OCI-LY1 (cell line): ENCODE measurements around the gene RPS14.

Experiments used
- H2AFZ ChIP-seq: fragments of 200-600 bp; sonication (generic), shearing (Covaris generic); 2 replicates; pipeline ENCODE4 v1.6.0; 2014; ENCODE audit warnings: antibody characterized with exemption, mild to moderate bottlenecking, low read length
- H3F3A ChIP-seq: fragments of 200-600 bp; sonication (generic), shearing (Covaris generic); 2 replicates; pipeline ENCODE4 v1.6.0; 2014; ENCODE audit warnings: mild to moderate bottlenecking, antibody characterized with exemption, low read length, moderate library complexity; ENCODE audit not compliant: insufficient read depth
- H3K27ac ChIP-seq: fragments of 200-600 bp; sonication (generic); 2 replicates; pipeline ENCODE4 v1.5.1; 2014; ENCODE audit warnings: low read length, mixed run types, mild to moderate bottlenecking, low read depth; ENCODE audit not compliant: poor library complexity, severe bottlenecking
- H3K27me3 ChIP-seq: fragments of 200-600 bp; sonication (generic); 2 replicates; pipeline ENCODE4 v1.6.0; 2014; ENCODE audit warnings: antibody characterized with exemption, mild to moderate bottlenecking, low read length, moderate library complexity; ENCODE audit not compliant: insufficient read depth
- H3K36me3 ChIP-seq: fragments of 200-600 bp; sonication (generic); 2 replicates; pipeline ENCODE4 v1.6.1; 2014; ENCODE audit warnings: mild to moderate bottlenecking, antibody characterized with exemption, low read length, moderate library complexity, mixed read lengths; ENCODE audit not compliant: insufficient read depth
- H3K4me1 ChIP-seq: fragments of 200-600 bp; sonication (generic); 2 replicates; pipeline ENCODE4 v1.5.1; 2014; ENCODE audit warnings: mild to moderate bottlenecking, low read length, moderate library complexity; ENCODE audit not compliant: insufficient read depth, severe bottlenecking
- H3K4me2 ChIP-seq: fragments of 200-600 bp; sonication (generic), shearing (Covaris generic); 2 replicates; pipeline ENCODE4 v1.6.1; 2014; ENCODE audit warnings: low read length
- H3K4me3 ChIP-seq: fragments of 200-600 bp; sonication (generic); 2 replicates; pipeline ENCODE4 v1.5.1; 2014; ENCODE audit warnings: low read length, low read depth, mild to moderate bottlenecking, mixed read lengths; ENCODE audit not compliant: poor library complexity, severe bottlenecking
- H3K79me2 ChIP-seq: fragments of 200-600 bp; shearing (Covaris generic); 2 replicates; pipeline ENCODE4 v1.6.1; 2016; ENCODE audit warnings: mixed run types, low read length, mixed read lengths; ENCODE audit not compliant: insufficient read depth
- H3K9ac ChIP-seq: fragments of 200-600 bp; sonication (generic), shearing (Covaris generic); 2 replicates; pipeline ENCODE4 v1.6.1; 2014; ENCODE audit warnings: mild to moderate bottlenecking, low read length, mixed read lengths
- H3K9me2 ChIP-seq: fragments of 200-600 bp; sonication (generic), shearing (Covaris generic); 2 replicates; pipeline ENCODE4 v1.6.1; 2014; ENCODE audit warnings: low read depth, mild to moderate bottlenecking, low read length, mixed read lengths
- H3K9me3 ChIP-seq: fragments of 200-600 bp; shearing (Covaris generic); 2 replicates; pipeline ENCODE4 v1.6.1; 2014; ENCODE audit warnings: low read length, mixed read lengths
- H4K20me1 ChIP-seq: fragments of 200-600 bp; sonication (generic), shearing (Covaris generic); 2 replicates; pipeline ENCODE4 v1.6.0; 2016; ENCODE audit warnings: mild to moderate bottlenecking, low read length; ENCODE audit not compliant: insufficient read depth
- EZH2 ChIP-seq: fragments of 200-600 bp; sonication (generic), shearing (Covaris generic); IDR thresholded peaks from 2 replicates; pipeline ENCODE4 v1.8.0; 2017; ENCODE audit warnings: borderline replicate concordance, mixed run types, mild to moderate bottlenecking, antibody characterized with exemption, low read length, moderate library complexity, mixed read lengths
- TF ChIP-seq, protein P1 (sequence below): fragments of 200-600 bp; sonication (generic), shearing (Covaris generic); IDR thresholded peaks from 2 replicates; pipeline ENCODE4 v1.5.1; 2017; ENCODE audit warnings: mild to moderate bottlenecking, antibody characterized with exemption, low read length, moderate library complexity, mixed read lengths

Gene RPS14

GRCh38 chr5:150434464-150434863 is 15.1 kb downstream of the RPS14 start:
- Histone ChIP-seq H3K9me2 (no peaks in the 10 kb centered on the region), H3K9me3 (no peaks in the 10 kb centered on the region), H3K27ac (no peak overlapping the region), H3K4me1 (no peaks in the 10 kb centered on the region), H3K27me3 (no peaks in the 10 kb centered on the region), H3F3A (no peaks in the 10 kb centered on the region), H3K4me2 (no peak overlapping the region), H3K79me2 (no peaks in the 10 kb centered on the region), H4K20me1 (no peaks in the 10 kb centered on the region), H3K9ac (no peak overlapping the region), H3K4me3 (no peak overlapping the region), H2AFZ (no peak overlapping the region), H3K36me3 (no peaks in the 10 kb centered on the region)
- no peak for TF ChIP-seq EZH2
- TF ChIP-seq, protein P1, sequence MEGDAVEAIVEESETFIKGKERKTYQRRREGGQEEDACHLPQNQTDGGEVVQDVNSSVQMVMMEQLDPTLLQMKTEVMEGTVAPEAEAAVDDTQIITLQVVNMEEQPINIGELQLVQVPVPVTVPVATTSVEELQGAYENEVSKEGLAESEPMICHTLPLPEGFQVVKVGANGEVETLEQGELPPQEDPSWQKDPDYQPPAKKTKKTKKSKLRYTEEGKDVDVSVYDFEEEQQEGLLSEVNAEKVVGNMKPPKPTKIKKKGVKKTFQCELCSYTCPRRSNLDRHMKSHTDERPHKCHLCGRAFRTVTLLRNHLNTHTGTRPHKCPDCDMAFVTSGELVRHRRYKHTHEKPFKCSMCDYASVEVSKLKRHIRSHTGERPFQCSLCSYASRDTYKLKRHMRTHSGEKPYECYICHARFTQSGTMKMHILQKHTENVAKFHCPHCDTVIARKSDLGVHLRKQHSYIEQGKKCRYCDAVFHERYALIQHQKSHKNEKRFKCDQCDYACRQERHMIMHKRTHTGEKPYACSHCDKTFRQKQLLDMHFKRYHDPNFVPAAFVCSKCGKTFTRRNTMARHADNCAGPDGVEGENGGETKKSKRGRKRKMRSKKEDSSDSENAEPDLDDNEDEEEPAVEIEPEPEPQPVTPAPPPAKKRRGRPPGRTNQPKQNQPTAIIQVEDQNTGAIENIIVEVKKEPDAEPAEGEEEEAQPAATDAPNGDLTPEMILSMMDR = no peak

DNA sequence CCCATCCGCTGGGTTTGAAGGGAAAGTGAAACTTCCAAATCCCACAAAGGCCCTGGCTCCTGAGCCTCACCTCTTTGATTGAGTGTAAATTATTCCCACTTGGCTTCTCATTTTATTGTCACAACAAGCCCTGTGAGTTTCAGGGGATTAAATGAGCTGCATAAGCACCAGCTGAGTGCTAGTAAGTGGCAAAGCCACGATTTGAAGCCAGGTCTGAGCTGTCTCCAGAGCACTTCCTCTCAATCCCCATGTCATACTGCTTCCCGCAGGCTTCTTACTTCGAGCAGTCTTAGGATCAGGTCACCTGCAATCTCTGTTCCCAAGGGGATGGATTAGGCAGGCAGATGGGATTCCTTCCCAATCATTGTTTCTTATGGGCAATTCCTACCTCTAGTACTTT is 18.0 kb downstream of the RPS14 start:
- no peaks in the 10 kb centered on the region for H3K9me2 ChIP-seq
- no peaks in the 10 kb centered on the region for H3F3A ChIP-seq
- H3K9me3 ChIP-seq = no peaks in the 10 kb centered on the region
- H3K27ac ChIP-seq = no peak overlapping the region
- H4K20me1 ChIP-seq = no peaks in the 10 kb centered on the region
- H2AFZ ChIP-seq = no peak overlapping the region
- no peaks in the 10 kb centered on the region for H3K4me1 ChIP-seq
- H3K4me3 ChIP-seq = no peak overlapping the region
- H3K79me2 ChIP-seq = no peaks in the 10 kb centered on the region
- H3K27me3 ChIP-seq = no peaks in the 10 kb centered on the region
- TF ChIP-seq, protein P1 = no peak
- no peak for TF ChIP-seq EZH2
- H3K36me3 ChIP-seq = no peaks in the 10 kb centered on the region
- H3K9ac ChIP-seq = no peak overlapping the region
- no peak overlapping the region for H3K4me2 ChIP-seq

DNA sequence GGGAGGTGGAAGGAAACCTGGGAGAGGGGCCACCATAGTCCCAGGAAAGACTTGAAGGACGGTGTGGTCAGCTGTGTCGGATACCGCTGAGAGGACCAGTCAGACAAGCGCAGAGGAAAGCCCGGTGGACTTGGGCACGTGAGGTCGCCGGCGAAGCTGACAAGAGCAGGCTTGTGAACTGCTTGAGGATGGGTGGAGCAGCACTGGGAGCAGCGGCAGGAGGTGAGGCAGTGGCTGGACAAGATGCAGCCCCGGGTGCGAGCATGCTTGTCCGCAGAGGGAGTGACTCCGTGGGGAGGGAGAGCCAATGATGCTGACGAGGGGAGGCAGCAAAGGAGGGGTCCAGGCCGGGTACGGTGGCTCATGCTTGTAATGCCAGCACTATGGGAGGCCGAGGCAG is 18.5 kb downstream of the RPS14 start:
- Histone ChIP-seq H3K4me2 (no peak overlapping the region), H3K9me2 (no peaks in the 10 kb centered on the region), H3K9me3 (no peaks in the 10 kb centered on the region), H3K4me1 (no peaks in the 10 kb centered on the region), H3K27me3 (no peaks in the 10 kb centered on the region), H3F3A (no peaks in the 10 kb centered on the region), H3K79me2 (no peaks in the 10 kb centered on the region), H3K36me3 (no peaks in the 10 kb centered on the region), H4K20me1 (no peaks in the 10 kb centered on the region), H3K9ac (no peak overlapping the region), H3K4me3 (no peak overlapping the region), H3K27ac (no peak overlapping the region), H2AFZ (no peak overlapping the region)
- no peak for TF ChIP-seq EZH2
- TF ChIP-seq, protein P1 = no peak
